Measurements from ENCODE around the gene CNTFR. TPM values are rescaled to one million over a fixed set of nuclear protein-coding genes. Genes with fewer than 3 reads are reported as not detected.

CNTFR gene
- total and polyA plus RNA-seq, 4 experiments from 2014 or later = not detected

- intact Hi-C loops (cut with micrococcal nuclease) = no loop called here
- H3K27me3 ChIP-seq (ENCODE audit: insufficient read depth, low read length) = no peaks in the 10 kb centered on the region
- ChIA-PET POLR2A (ENCODE audit: partially characterized antibody) (no interaction called here), CTCF (ENCODE audit: partially characterized antibody) (interaction anchor here (1.4 to 1.9 kb wide), 2 partner anchors 41 to 49 kb away, joined by 3 to 5 read pairs; no protein-coding TSS in a partner anchor)
- H3K36me3 Mint-ChIP-seq = no peaks in the 10 kb centered on the region
- no peaks in the 10 kb centered on the region for H3K4me1 ChIP-seq (ENCODE audit: insufficient read depth, low read length)
- no peak overlapping the region for H3K27ac ChIP-seq (ENCODE audit: low read depth, low read length)
- no peak overlapping the region for H3K4me3 ChIP-seq (ENCODE audit: low read length in 2 of 2)
- H3K4me3 Mint-ChIP-seq = no peak overlapping the region
- H3K27me3 Mint-ChIP-seq = peaks cover 17 to 27% of the 10 kb centered on the region in 2 donors
- H3K9me3 ChIP-seq (ENCODE audit: control insufficient read depth in 1 of 2, low read length in 2 of 2) = no peaks in the 10 kb centered on the region
- no peaks in the 10 kb centered on the region for H3K4me1 Mint-ChIP-seq
- H3K27ac Mint-ChIP-seq = no peak overlapping the region
- H3K9me3 Mint-ChIP-seq = no peaks in the 10 kb centered on the region
- DNase-seq = no peak
- no peaks in the 10 kb centered on the region for H3K36me3 ChIP-seq (ENCODE audit: insufficient read depth, low read length)
Measured at GRCh38 chr9:34550016-34550680, 39.4 kb downstream of the CNTFR start.

GRCh38 chr9:34549407-34549732 is 40.2 kb downstream of the CNTFR start:
- no peak for DNase-seq
- Mint-ChIP-seq H3K9me3 (no peaks in the 10 kb centered on the region), H3K4me3 (no peak overlapping the region), H3K27ac (no peak overlapping the region), H3K4me1 (no peaks in the 10 kb centered on the region), H3K36me3 (no peaks in the 10 kb centered on the region), H3K27me3 (peaks cover 17 to 21% of the 10 kb centered on the region in 2 donors)
- H3K9me3 ChIP-seq (ENCODE audit: control insufficient read depth in 1 of 2, low read length in 2 of 2) = no peaks in the 10 kb centered on the region
- H3K27ac ChIP-seq (ENCODE audit: low read depth, low read length) = no peak overlapping the region
- CTCF ChIA-PET (ENCODE audit: partially characterized antibody) = interaction anchor here (1.4 to 1.9 kb wide), 2 partner anchors 42 to 49 kb away, joined by 3 to 5 read pairs; no protein-coding TSS in a partner anchor
- H3K36me3 ChIP-seq (ENCODE audit: insufficient read depth, low read length) = no peaks in the 10 kb centered on the region
- intact Hi-C loops (cut with micrococcal nuclease) = loop anchor here (5.0 kb wide), 1 partner anchor 43 kb away; no protein-coding TSS in a partner anchor
- POLR2A ChIA-PET (ENCODE audit: partially characterized antibody) = no interaction called here
- no peaks in the 10 kb centered on the region for H3K4me1 ChIP-seq (ENCODE audit: insufficient read depth, low read length)
- H3K27me3 ChIP-seq (ENCODE audit: insufficient read depth, low read length) = no peaks in the 10 kb centered on the region
- H3K4me3 ChIP-seq (ENCODE audit: low read length in 2 of 2) = no peak overlapping the region

DNA sequence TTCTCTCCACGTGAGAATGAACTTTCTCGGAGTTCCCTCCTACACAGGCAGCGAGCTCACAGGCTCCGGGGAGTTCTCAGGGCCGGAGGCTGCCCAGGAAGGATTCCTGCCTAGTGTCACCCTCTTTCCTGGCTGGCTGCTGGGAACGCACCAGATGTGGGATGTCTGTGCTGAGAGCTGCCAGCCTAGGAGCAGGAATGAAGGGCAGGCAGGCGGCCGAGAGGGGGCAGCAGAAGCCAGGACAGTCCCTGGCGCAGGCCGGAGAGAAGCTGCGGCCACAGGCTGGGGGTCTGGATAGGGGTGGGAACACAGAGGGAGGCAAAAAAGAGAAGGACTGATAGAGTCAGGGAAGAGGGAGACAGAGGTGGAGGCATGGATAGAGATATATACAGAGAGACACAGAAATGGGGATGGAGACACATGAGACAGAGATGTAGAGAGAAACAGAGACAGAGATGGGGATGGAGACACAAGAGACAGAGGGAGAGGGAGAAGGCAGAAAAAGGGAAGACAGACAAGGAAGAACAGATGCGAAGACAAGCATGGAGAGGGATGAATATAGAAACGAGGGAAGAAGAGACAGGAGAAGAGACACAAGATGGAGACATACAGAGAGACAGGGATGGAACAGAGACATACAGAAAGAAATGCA is 41.4 kb downstream of the CNTFR start:
- Mint-ChIP-seq H3K27ac (peak overlapping the region in 1 of 7 donors; percentile 0), H3K9me3 (no peaks in the 10 kb centered on the region), H3K4me3 (no peak overlapping the region), H3K27me3 (peaks cover 17 to 18% of the 10 kb centered on the region in 2 donors), H3K36me3 (no peaks in the 10 kb centered on the region), H3K4me1 (no peaks in the 10 kb centered on the region)
- CTCF ChIA-PET (ENCODE audit: partially characterized antibody) = interaction anchor here (1.0 to 1.9 kb wide), 7 partner anchors 9 to 154 kb away, joined by 3 to 7 read pairs (median 4); no protein-coding TSS in a partner anchor
- Histone ChIP-seq H3K27ac (ENCODE audit: low read depth, low read length) (no peak overlapping the region), H3K27me3 (ENCODE audit: insufficient read depth, low read length) (no peaks in the 10 kb centered on the region), H3K9me3 (ENCODE audit: control insufficient read depth in 1 of 2, low read length in 2 of 2) (no peaks in the 10 kb centered on the region), H3K4me3 (ENCODE audit: low read length in 2 of 2) (no peak overlapping the region), H3K4me1 (ENCODE audit: insufficient read depth, low read length) (no peaks in the 10 kb centered on the region), H3K36me3 (ENCODE audit: insufficient read depth, low read length) (no peaks in the 10 kb centered on the region)
- intact Hi-C loops (cut with micrococcal nuclease) = loop anchor here (1.0 to 5.0 kb wide), 2 partner anchors 44 to 86 kb away; no protein-coding TSS in a partner anchor
- peak in 3 of 5 donors; percentile 7 to 17 (median 17) for DNase-seq
- POLR2A ChIA-PET (ENCODE audit: partially characterized antibody) = no interaction called here

- Mint-ChIP-seq H3K36me3 (no peaks in the 10 kb centered on the region), H3K4me3 (no peak overlapping the region), H3K27ac (no peak overlapping the region), H3K27me3 (peaks cover 15% of the 10 kb centered on the region in 2 donors), H3K4me1 (no peaks in the 10 kb centered on the region), H3K9me3 (no peaks in the 10 kb centered on the region)
- no peaks in the 10 kb centered on the region for H3K4me1 ChIP-seq (ENCODE audit: insufficient read depth, low read length)
- no peak overlapping the region for H3K4me3 ChIP-seq (ENCODE audit: low read length in 2 of 2)
- H3K9me3 ChIP-seq (ENCODE audit: control insufficient read depth in 1 of 2, low read length in 2 of 2) = no peaks in the 10 kb centered on the region
- no peak overlapping the region for H3K27ac ChIP-seq (ENCODE audit: low read depth, low read length)
- H3K36me3 ChIP-seq (ENCODE audit: insufficient read depth, low read length) = no peaks in the 10 kb centered on the region
- ChIA-PET CTCF (ENCODE audit: partially characterized antibody) (interaction anchor here (0.9 to 1.6 kb wide), 6 partner anchors 8 to 155 kb away, joined by 3 to 7 read pairs (median 4); no protein-coding TSS in a partner anchor), POLR2A (ENCODE audit: partially characterized antibody) (no interaction called here)
- peak in 4 of 5 donors; percentile 12 to 19 (median 17) for DNase-seq
- intact Hi-C loops (cut with micrococcal nuclease) = loop anchor here (5.0 kb wide), 1 partner anchor 45 kb away; no protein-coding TSS in a partner anchor
- H3K27me3 ChIP-seq (ENCODE audit: insufficient read depth, low read length) = no peaks in the 10 kb centered on the region
Measured at GRCh38 chr9:34546834-34547827, 42.4 kb downstream of the CNTFR start.

GRCh38 chr9:34546102-34546833 is 43.3 kb downstream of the CNTFR start:
- H3K4me3 ChIP-seq (ENCODE audit: low read length in 2 of 2) = no peak overlapping the region
- CTCF ChIA-PET (ENCODE audit: partially characterized antibody) = interaction anchor here (0.9 kb wide), 1 partner anchor 110 kb away, joined by 3 read pairs; no protein-coding TSS in a partner anchor
- intact Hi-C loops (cut with micrococcal nuclease) = loop anchor here (5.0 kb wide), 1 partner anchor 46 kb away; no protein-coding TSS in a partner anchor
- POLR2A ChIA-PET (ENCODE audit: partially characterized antibody) = no interaction called here
- H3K27me3 ChIP-seq (ENCODE audit: insufficient read depth, low read length) = no peaks in the 10 kb centered on the region
- no peak overlapping the region for H3K27ac ChIP-seq (ENCODE audit: low read depth, low read length)
- no peaks in the 10 kb centered on the region for H3K4me1 ChIP-seq (ENCODE audit: insufficient read depth, low read length)
- Mint-ChIP-seq H3K9me3 (no peaks in the 10 kb centered on the region), H3K4me1 (no peaks in the 10 kb centered on the region), H3K27ac (no peak overlapping the region), H3K4me3 (no peak overlapping the region), H3K27me3 (peaks cover 15 to 16% of the 10 kb centered on the region in 2 donors), H3K36me3 (no peaks in the 10 kb centered on the region)
- no peak for DNase-seq
- H3K9me3 ChIP-seq (ENCODE audit: control insufficient read depth in 1 of 2, low read length in 2 of 2) = no peaks in the 10 kb centered on the region
- H3K36me3 ChIP-seq (ENCODE audit: insufficient read depth, low read length) = no peaks in the 10 kb centered on the region

DNA sequence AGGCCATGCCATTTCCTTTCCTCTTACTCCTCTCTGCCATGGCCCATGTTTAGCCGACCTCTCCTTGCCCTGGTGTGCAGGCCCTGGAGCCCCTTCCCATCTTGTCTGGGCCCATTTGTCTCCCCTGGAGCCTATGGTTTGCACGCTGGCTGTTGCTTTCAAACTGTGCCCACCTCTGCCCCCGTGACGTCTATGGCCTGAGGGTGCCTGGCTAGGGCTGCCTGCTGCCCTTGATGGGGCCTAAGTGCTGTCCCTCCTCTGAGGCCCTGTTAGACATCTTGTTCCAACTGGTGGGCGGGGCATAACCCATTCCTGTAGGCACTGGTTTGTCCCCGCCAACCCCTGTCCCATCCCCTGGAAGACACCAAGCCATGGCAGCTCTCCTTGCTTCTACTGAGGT is 44.0 kb downstream of the CNTFR start:
- Histone ChIP-seq H3K9me3 (ENCODE audit: control insufficient read depth in 1 of 2, low read length in 2 of 2) (no peaks in the 10 kb centered on the region), H3K27ac (ENCODE audit: low read depth, low read length) (no peak overlapping the region), H3K36me3 (ENCODE audit: insufficient read depth, low read length) (no peaks in the 10 kb centered on the region), H3K27me3 (ENCODE audit: insufficient read depth, low read length) (no peaks in the 10 kb centered on the region), H3K4me1 (ENCODE audit: insufficient read depth, low read length) (no peaks in the 10 kb centered on the region), H3K4me3 (ENCODE audit: low read length in 2 of 2) (no peak overlapping the region)
- H3K9me3 Mint-ChIP-seq = no peaks in the 10 kb centered on the region
- DNase-seq = no peak
- H3K27me3 Mint-ChIP-seq = peaks cover 15 to 18% of the 10 kb centered on the region in 2 donors
- ChIA-PET CTCF (ENCODE audit: partially characterized antibody) (no interaction called here), POLR2A (ENCODE audit: partially characterized antibody) (no interaction called here)
- no peaks in the 10 kb centered on the region for H3K4me1 Mint-ChIP-seq
- H3K4me3 Mint-ChIP-seq = no peak overlapping the region
- intact Hi-C loops (cut with micrococcal nuclease) = loop anchor here (5.0 kb wide), 1 partner anchor 47 kb away; no protein-coding TSS in a partner anchor
- no peaks in the 10 kb centered on the region for H3K36me3 Mint-ChIP-seq
- H3K27ac Mint-ChIP-seq = no peak overlapping the region

All from CD4-positive, alpha-beta memory T cell (primary cell).